Stimulated activated effector memory CD8-positive, alpha-beta T cell treated with anti-CD3 and anti-CD28 coated beads, Interleukin-12 subunit alpha, Interleukin-12 subunit beta, amount 100 ng/mL, for 72 hours (primary cell): ENCODE data around the gene SHCBP1.
"Not testable (repeated sequence)": the region's sequence is repeated elsewhere in the genome, so short reads cannot be mapped to it uniquely, and the experiment has no call there.

Experiments used
- ATAC-seq: fragments of 150-1000 bp; cut with Tn5 transposase; 2 replicates; pipeline ENCODE4 v1.10.0; 2021
- DNase-seq, 2 donors: peaks; one replicate each; pipeline ENCODE4 v3.0.0; 2021 to 2022; ENCODE audit warnings: low spot score in 2 of 2
- H3K27ac Mint-ChIP-seq: one replicate; pipeline ENCODE4 v1.8.0; 2022; ENCODE audit warnings: mild to moderate bottlenecking, mixed read lengths
- H3K36me3 Mint-ChIP-seq: one replicate; pipeline ENCODE4 v1.8.0; 2022; ENCODE audit warnings: mild to moderate bottlenecking, mixed read lengths
- H3K4me1 Mint-ChIP-seq: one replicate; pipeline ENCODE4 v1.8.0; 2022; ENCODE audit warnings: mixed read lengths
- H3K4me3 Mint-ChIP-seq: one replicate; pipeline ENCODE4 v1.8.0; 2022; ENCODE audit warnings: mild to moderate bottlenecking, mixed read lengths
- H3K9me3 Mint-ChIP-seq: one replicate; pipeline ENCODE4 v1.8.0; 2022; ENCODE audit warnings: mixed read lengths

Gene SHCBP1, protein sequence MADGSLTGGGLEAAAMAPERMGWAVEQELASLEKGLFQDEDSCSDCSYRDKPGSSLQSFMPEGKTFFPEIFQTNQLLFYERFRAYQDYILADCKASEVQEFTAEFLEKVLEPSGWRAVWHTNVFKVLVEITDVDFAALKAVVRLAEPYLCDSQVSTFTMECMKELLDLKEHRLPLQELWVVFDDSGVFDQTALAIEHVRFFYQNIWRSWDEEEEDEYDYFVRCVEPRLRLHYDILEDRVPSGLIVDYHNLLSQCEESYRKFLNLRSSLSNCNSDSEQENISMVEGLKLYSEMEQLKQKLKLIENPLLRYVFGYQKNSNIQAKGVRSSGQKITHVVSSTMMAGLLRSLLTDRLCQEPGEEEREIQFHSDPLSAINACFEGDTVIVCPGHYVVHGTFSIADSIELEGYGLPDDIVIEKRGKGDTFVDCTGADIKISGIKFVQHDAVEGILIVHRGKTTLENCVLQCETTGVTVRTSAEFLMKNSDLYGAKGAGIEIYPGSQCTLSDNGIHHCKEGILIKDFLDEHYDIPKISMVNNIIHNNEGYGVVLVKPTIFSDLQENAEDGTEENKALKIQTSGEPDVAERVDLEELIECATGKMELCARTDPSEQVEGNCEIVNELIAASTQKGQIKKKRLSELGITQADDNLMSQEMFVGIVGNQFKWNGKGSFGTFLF

GRCh38 chr16:46621006-46621933 lies at the start of gene SHCBP1:
Gene SHCBP1, minus strand, starts transcription at chr16:46621379. Its CDS starts 20 bp downstream, at chr16:46621359.
- DNase-seq (peak; percentile 65 to 89), ATAC-seq (peak; percentile 97)
- H3K9me3 Mint-ChIP-seq, result no peaks in the 10 kb centered on the region
- H3K4me1 Mint-ChIP-seq, result peaks cover 18% of the 10 kb centered on the region
- H3K36me3 Mint-ChIP-seq, result peaks cover 24% of the 10 kb centered on the region
- peak within 1 kb of the TSS; percentile 86 for H3K4me3 Mint-ChIP-seq
- peak within 1 kb of the TSS; percentile 93 for H3K27ac Mint-ChIP-seq

DNA sequence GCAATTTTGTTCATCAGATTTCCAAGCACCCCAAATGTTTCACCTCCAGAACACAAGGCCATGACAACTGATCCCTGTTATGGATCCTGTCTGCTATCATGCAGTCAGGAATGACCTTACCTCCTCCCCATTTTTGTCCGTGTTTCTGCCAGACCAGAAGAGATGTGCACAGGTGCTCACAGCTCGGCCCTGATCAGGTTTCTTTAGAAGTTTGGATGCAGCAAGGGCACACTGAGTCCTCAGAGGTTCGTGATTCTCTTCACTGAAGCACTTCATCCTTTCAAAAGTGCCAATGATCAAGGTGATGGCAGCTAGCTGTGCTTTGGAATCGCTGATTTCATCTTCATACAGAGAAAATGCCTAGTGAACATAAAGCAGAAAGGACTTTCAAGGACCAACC lies 40.9 kb upstream of the SHCBP1 start:
- H3K36me3 Mint-ChIP-seq, result peaks cover 90% of the 10 kb centered on the region
- no peak for ATAC-seq
- H3K4me1 Mint-ChIP-seq, result peaks cover 15% of the 10 kb centered on the region
- H3K4me3 Mint-ChIP-seq, result no peak overlapping the region
- H3K9me3 Mint-ChIP-seq, result no peaks in the 10 kb centered on the region
- no peak for DNase-seq
- no peak overlapping the region for H3K27ac Mint-ChIP-seq

- peak; percentile 95 for ATAC-seq
- Mint-ChIP-seq H3K4me1 (peaks cover 15% of the 10 kb centered on the region), H3K4me3 (no peak overlapping the region), H3K27ac (peak overlapping the region; percentile 83), H3K36me3 (peaks cover 70% of the 10 kb centered on the region), H3K9me3 (no peaks in the 10 kb centered on the region)
- peak; percentile 4 to 58 for DNase-seq
Measured at GRCh38 chr16:46658925-46659324, 37.7 kb upstream of the SHCBP1 start.

DNA sequence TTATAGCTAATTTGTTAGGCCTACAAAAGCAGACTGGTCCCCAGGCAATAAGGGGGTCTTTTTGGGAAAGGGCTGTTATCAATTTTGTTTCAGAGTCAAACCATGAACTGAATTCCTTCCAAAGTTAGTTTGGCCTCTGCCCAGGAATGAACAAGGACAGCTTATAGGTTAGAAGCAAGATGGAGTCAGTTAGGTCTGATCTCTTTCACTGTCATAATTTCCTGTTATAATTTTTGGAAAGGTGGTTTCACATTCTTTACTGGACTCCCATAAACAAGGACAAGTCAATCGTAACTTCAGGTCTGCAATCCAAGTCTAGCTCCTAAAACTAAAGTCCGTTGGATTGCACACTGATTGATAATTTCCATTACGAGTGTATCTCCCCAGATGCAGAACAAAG lies 30.1 kb upstream of the SHCBP1 start:
- no peak for ATAC-seq

DNA sequence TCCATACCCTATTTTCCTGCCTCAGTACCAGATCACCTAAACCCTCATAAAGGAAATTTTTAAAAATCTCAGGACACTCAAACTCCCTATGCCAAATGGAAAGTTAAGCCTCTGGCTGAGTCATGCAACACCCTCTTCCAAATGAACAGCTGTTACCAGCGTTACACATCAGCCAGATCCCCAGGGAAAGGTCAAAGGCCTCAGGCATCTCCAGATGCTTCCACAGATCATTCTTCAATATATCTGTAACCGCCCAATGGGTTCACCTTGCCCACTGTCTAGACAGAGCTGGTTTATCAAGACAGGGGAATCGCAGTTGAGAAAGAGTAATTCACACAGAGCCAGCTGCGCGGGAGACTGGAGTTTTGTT lies 29.1 kb upstream of the SHCBP1 start:
- Mint-ChIP-seq H3K9me3 (peaks cover 3% of the 10 kb centered on the region), H3K4me3 (no peak overlapping the region), H3K27ac (no peak overlapping the region), H3K4me1 (no peaks in the 10 kb centered on the region), H3K36me3 (no peaks in the 10 kb centered on the region)
- ATAC-seq (no peak), DNase-seq (no peak)

More for the DNA sequence above, 30.1 kb upstream of the SHCBP1 start:
- Mint-ChIP-seq H3K4me3 (no peak overlapping the region), H3K9me3 (no peaks in the 10 kb centered on the region), H3K27ac (no peak overlapping the region), H3K4me1 (no peaks in the 10 kb centered on the region), H3K36me3 (peaks cover 7% of the 10 kb centered on the region)
- DNase-seq, result no peak

DNA sequence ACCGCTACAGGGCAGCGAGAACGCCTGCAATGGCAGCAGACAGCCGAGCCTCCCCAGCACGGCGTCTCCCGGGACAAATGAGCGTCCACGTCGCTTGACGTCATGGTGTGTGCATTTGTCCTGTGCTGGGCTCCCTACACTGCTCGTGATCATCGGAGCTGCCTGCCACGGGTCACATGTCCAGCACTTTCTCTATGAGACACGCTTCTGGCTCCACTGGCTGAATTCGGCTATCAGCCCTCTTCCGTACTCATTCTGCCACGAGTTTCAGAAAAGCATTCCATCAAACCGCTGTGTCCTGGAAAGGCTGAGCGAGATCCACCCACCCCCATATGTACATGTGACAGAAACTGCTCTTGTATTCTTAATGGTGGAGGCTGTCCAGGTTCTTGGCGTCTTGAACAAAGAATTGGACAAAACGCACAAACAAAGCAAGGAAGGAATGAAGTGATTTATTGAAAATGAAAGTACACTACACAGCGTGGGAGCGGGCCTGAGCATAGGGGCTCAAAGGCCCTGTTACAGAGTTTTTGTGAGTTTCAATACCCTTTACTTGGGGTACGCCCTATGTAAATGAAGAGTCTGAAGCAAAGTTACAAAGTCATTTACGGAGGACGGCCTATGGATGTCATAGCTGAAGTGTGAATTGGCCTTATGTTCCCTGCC lies 28.5 kb upstream of the SHCBP1 start:
- no peak overlapping the region for H3K27ac Mint-ChIP-seq
- no peak overlapping the region for H3K4me3 Mint-ChIP-seq
- no peaks in the 10 kb centered on the region for H3K4me1 Mint-ChIP-seq
- ATAC-seq (no peak), DNase-seq (no peak)
- H3K36me3 Mint-ChIP-seq, result no peaks in the 10 kb centered on the region
- H3K9me3 Mint-ChIP-seq, result peaks cover 3% of the 10 kb centered on the region

- Mint-ChIP-seq H3K36me3 (no peaks in the 10 kb centered on the region), H3K4me3 (no peak overlapping the region), H3K9me3 (peaks cover 5% of the 10 kb centered on the region), H3K27ac (no peak overlapping the region), H3K4me1 (no peaks in the 10 kb centered on the region)
- ATAC-seq (no peak), DNase-seq (no peak)
Measured at GRCh38 chr16:46648656-46649055, 27.5 kb upstream of the SHCBP1 start.

DNA sequence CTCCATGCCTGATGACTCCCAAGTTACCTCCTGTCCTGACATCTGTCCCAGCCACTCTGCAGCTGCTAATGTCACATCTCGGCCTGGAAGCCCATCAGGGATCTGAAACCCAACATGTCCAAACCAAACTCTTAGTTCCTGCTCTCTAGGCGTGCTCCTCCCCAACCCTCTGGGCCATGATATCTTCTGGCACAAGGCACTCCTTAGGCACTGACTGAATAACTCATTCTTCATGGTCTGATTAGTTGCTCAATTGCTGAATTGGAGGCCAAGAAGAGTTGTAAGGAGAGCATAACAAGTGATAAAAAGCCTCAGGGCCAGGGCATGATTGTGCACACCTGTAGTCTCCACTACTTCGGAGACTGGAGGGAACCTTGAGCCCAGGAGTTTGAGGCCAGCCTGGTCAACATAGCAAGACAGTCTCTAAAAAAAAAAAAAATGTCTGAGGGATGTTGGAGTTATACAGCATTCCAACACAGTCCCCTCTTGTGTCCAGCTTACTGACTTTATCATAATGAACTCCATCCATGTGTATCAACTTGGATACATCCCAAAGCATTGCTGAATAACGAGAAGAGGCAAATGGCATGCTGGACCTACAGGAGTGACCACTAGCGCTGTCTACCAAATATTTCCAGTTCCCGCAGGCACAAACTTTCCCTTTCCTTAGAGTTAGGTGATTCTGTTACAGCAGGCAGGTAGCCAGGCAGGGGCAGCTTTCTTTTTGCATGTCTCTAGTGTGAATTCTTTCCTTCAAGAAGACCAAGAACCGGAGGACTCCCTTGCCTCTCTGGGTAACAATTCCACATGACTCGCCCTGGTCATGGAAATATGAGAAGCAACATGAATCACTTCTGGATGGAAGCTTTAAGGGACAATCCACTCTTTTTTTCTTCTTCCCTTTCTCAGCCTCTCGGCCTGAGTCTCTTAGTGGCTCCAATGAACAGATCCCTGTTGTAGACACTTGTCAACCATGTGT lies 18.1 kb upstream of the SHCBP1 start:
- Mint-ChIP-seq H3K9me3 (peaks cover 7% of the 10 kb centered on the region), H3K4me1 (peaks cover 5% of the 10 kb centered on the region), H3K36me3 (no peaks in the 10 kb centered on the region), H3K4me3 (no peak overlapping the region), H3K27ac (no peak overlapping the region)
- ATAC-seq, result no peak
- DNase-seq, result no peak

GRCh38 chr16:46632778-46633733 lies 11.9 kb upstream of the SHCBP1 start:
- H3K36me3 Mint-ChIP-seq, result no peaks in the 10 kb centered on the region
- no peaks in the 10 kb centered on the region for H3K4me1 Mint-ChIP-seq
- H3K4me3 Mint-ChIP-seq, result no peak overlapping the region
- ATAC-seq (no peak), DNase-seq (no peak)
- H3K9me3 Mint-ChIP-seq, result no peaks in the 10 kb centered on the region
- H3K27ac Mint-ChIP-seq, result no peak overlapping the region

- DNase-seq (no peak), ATAC-seq (no peak)
- no peak overlapping the region for H3K4me3 Mint-ChIP-seq
- no peaks in the 10 kb centered on the region for H3K4me1 Mint-ChIP-seq
- no peaks in the 10 kb centered on the region for H3K9me3 Mint-ChIP-seq
- no peaks in the 10 kb centered on the region for H3K36me3 Mint-ChIP-seq
- H3K27ac Mint-ChIP-seq, result no peak overlapping the region
Measured at GRCh38 chr16:46629331-46630219, 8.4 kb upstream of the SHCBP1 start.

- ATAC-seq (no peak), DNase-seq (no peak)
- Mint-ChIP-seq H3K9me3 (no peaks in the 10 kb centered on the region), H3K4me3 (no peak overlapping the region), H3K27ac (no peak overlapping the region), H3K4me1 (no peaks in the 10 kb centered on the region), H3K36me3 (no peaks in the 10 kb centered on the region)
Measured at GRCh38 chr16:46627746-46628145, 6.6 kb upstream of the SHCBP1 start.

DNA sequence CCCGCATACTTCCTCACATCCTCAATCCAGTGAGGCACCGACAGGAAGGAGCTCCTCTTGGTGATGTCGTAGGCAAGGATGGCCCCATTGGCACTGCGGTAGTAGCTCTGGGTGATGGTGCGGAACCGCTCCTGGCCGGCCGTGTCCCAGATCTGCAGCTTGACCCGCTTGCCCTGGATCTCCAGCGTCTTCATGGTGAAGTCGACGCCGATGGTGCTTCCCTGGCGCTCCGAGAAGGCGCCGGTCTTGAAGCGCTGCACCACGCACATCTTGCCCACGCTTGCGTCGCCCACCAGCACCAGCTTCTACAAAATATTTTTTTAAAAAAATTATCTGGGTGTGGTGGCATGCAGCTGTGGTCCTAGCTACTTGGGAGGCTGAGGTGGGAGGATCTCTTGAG lies 5.5 kb upstream of the SHCBP1 start:
- H3K36me3 Mint-ChIP-seq, H3K27ac Mint-ChIP-seq, H3K4me1 Mint-ChIP-seq, DNase-seq, H3K4me3 Mint-ChIP-seq, H3K9me3 Mint-ChIP-seq, ATAC-seq: not testable (repeated sequence)
